ENCODE data around the gene MAP3K21.

DNA sequence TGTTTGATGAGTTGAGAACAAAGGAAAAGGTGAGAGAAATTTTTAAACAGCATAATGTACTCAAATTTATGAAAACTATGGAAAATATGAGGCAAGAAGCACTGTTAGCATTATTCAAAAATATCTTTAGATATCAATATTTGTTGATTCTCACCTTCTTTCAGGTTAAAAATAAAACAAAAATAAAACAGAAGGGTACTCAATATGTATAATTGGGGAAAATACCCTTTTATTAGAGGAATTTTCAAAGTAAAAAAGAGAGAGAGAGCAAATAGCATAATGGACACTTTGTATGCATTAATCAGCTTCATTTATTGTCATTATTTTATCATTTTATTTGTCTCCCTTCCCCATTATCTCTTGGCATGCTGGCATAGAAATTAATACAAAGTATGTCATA lies 27.5 kb downstream of the MAP3K21 start:
- TF ChIP-seq, protein P1, sequence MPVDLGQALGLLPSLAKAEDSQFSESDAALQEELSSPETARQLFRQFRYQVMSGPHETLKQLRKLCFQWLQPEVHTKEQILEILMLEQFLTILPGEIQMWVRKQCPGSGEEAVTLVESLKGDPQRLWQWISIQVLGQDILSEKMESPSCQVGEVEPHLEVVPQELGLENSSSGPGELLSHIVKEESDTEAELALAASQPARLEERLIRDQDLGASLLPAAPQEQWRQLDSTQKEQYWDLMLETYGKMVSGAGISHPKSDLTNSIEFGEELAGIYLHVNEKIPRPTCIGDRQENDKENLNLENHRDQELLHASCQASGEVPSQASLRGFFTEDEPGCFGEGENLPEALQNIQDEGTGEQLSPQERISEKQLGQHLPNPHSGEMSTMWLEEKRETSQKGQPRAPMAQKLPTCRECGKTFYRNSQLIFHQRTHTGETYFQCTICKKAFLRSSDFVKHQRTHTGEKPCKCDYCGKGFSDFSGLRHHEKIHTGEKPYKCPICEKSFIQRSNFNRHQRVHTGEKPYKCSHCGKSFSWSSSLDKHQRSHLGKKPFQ (tag by site-specific recombination; IDR thresholded peaks at IDR 0.05): no peak
- TF ChIP-seq, protein P2, sequence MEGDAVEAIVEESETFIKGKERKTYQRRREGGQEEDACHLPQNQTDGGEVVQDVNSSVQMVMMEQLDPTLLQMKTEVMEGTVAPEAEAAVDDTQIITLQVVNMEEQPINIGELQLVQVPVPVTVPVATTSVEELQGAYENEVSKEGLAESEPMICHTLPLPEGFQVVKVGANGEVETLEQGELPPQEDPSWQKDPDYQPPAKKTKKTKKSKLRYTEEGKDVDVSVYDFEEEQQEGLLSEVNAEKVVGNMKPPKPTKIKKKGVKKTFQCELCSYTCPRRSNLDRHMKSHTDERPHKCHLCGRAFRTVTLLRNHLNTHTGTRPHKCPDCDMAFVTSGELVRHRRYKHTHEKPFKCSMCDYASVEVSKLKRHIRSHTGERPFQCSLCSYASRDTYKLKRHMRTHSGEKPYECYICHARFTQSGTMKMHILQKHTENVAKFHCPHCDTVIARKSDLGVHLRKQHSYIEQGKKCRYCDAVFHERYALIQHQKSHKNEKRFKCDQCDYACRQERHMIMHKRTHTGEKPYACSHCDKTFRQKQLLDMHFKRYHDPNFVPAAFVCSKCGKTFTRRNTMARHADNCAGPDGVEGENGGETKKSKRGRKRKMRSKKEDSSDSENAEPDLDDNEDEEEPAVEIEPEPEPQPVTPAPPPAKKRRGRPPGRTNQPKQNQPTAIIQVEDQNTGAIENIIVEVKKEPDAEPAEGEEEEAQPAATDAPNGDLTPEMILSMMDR (tag by site-specific recombination; IDR thresholded peaks at IDR 0.05): no peak
- no peak for TF ChIP-seq ZBTB1 (tag by site-specific recombination; IDR thresholded peaks at IDR 0.05)
- TF ChIP-seq, protein P3, sequence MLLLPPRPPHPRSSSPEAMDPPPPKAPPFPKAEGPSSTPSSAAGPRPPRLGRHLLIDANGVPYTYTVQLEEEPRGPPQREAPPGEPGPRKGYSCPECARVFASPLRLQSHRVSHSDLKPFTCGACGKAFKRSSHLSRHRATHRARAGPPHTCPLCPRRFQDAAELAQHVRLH (tag by site-specific recombination; IDR thresholded peaks at IDR 0.05): no peak
- no peak for TF ChIP-seq ZNF121 (tag by site-specific recombination; IDR thresholded peaks at IDR 0.05)
- TF ChIP-seq ZNF2 (tag by site-specific recombination; IDR thresholded peaks at IDR 0.05): no peak
- no peak for TF ChIP-seq MYNN (tag by site-specific recombination; IDR thresholded peaks at IDR 0.05; ENCODE audit: borderline replicate concordance)
- TF ChIP-seq ZNF521 (tag by site-specific recombination; IDR thresholded peaks at IDR 0.05): no peak
- no peak for TF ChIP-seq KLF10 (tag by site-specific recombination; IDR thresholded peaks at IDR 0.05)
- TF ChIP-seq ZNF777 (tag by site-specific recombination; IDR thresholded peaks at IDR 0.05; ENCODE audit: borderline replicate concordance): no peak
- no peak for TF ChIP-seq ZNF274 (IDR thresholded peaks at IDR 0.05; ENCODE audit: low read length)
- TF ChIP-seq ZNF274 (tag by site-specific recombination; IDR thresholded peaks at IDR 0.05; ENCODE audit: borderline replicate concordance): no peak
- no peak for TF ChIP-seq ZNF184 (tag by site-specific recombination; IDR thresholded peaks at IDR 0.05)

Data from HEK293 (cell line).